B cell (primary cell): ENCODE measurements around the gene FAM13C.

Source experiments
- CTCF ChIP-seq: fragments of 200-600 bp; IDR thresholded peaks from one replicate; pipeline ENCODE4 v1.8.0; 2022; ENCODE audit warnings: antibody characterized with exemption, mild to moderate bottlenecking
- EZH2 ChIP-seq: IDR thresholded peaks from 2 replicates; pipeline ENCODE4 v1.6.1; 2012; ENCODE audit warnings: borderline replicate concordance, low read depth, mild to moderate bottlenecking, moderate library complexity, low read length; ENCODE audit not compliant: insufficient read depth, poor library complexity, severe bottlenecking

- no peak for TF ChIP-seq CTCF
- no peak for TF ChIP-seq EZH2
Measured at GRCh38 chr10:59303018-59303417, 59.3 kb downstream of the FAM13C start.
